PC-9 (cell line): Measurements from ENCODE around the gene MRM2. TPM values are rescaled to one million over a fixed set of nuclear protein-coding genes. Genes with fewer than 3 reads are reported as not detected.

Experiments used
- BruUV-seq: library from RNA; stranded (reverse); fragments of 400-500 nt; replicated peaks from 2 replicates; lab custom pipeline; 2021; lab: Mats Ljungman, UMichigan
- CTCF ChIA-PET: fragments of 300-600 bp; sonication (Branson Sonifier 250); formaldehyde crosslinking; loops from one replicate; lab custom pipeline; 2022; ENCODE audit warnings: antibody characterized with exemption; lab: Charles Lee
- POLR2A ChIA-PET: fragments of 300-600 bp; sonication (Branson Sonifier 250); formaldehyde crosslinking; loops from one replicate; lab custom pipeline; 2022; ENCODE audit warnings: antibody characterized with exemption; ENCODE audit not compliant: unreplicated experiment; lab: Charles Lee
- DNase-seq, 2 experiments: peaks; one replicate each; pipeline versions ENCODE4 v3.0.0 to v3.0.0-alpha.2; 2015 to 2022; ENCODE audit warnings: mixed read lengths in 1 of 2
- H2AFZ ChIP-seq: fragments of 200-600 bp; sonication (generic); 2 replicates; pipeline ENCODE4 v1.8.1; 2017; ENCODE audit warnings: antibody characterized with exemption
- H3F3A ChIP-seq: fragments of 200-600 bp; sonication (generic); 2 replicates; pipeline ENCODE4 v1.8.1; 2017; ENCODE audit warnings: antibody characterized with exemption, mild to moderate bottlenecking, low read depth; ENCODE audit not compliant: insufficient read depth
- H3K27ac ChIP-seq: fragments of 200-600 bp; sonication (generic); 2 replicates; pipeline ENCODE4 v1.6.1; 2016; ENCODE audit warnings: mixed run types
- H3K27me3 ChIP-seq: fragments of 200-600 bp; sonication (generic); 2 replicates; pipeline ENCODE4 v1.6.1; 2016; ENCODE audit warnings: low read depth, mixed run types; ENCODE audit not compliant: insufficient read depth
- H3K36me3 ChIP-seq: fragments of 200-600 bp; sonication (generic); 2 replicates; pipeline ENCODE4 v1.6.1; 2016; ENCODE audit warnings: low read depth, mixed run types
- H3K4me1 ChIP-seq: fragments of 200-600 bp; sonication (generic); replicated peaks from 2 replicates; pipeline ENCODE4 v1.6.1; 2016; ENCODE audit warnings: mixed run types; ENCODE audit not compliant: insufficient read depth
- H3K4me2 ChIP-seq: fragments of 200-600 bp; sonication (generic); 2 replicates; pipeline ENCODE4 v1.6.1; 2017; ENCODE audit warnings: mixed run types
- H3K4me3 ChIP-seq: fragments of 200-600 bp; sonication (generic); 2 replicates; pipeline ENCODE4 v1.6.1; 2016; ENCODE audit warnings: mixed run types
- H3K79me2 ChIP-seq: fragments of 200-600 bp; sonication (generic); 2 replicates; pipeline ENCODE4 v1.6.1; 2017; ENCODE audit warnings: low read depth, mixed run types
- H3K9me2 ChIP-seq: fragments of 200-600 bp; sonication (generic); 2 replicates; pipeline ENCODE4 v1.8.1; 2017; ENCODE audit warnings: mild to moderate bottlenecking; ENCODE audit not compliant: insufficient read depth
- H3K9me3 ChIP-seq: fragments of 200-600 bp; sonication (generic); 2 replicates; pipeline ENCODE4 v1.8.1; 2016; ENCODE audit warnings: low read depth; ENCODE audit not compliant: insufficient read depth
- H4K20me1 ChIP-seq: fragments of 200-600 bp; sonication (generic); 2 replicates; pipeline ENCODE4 v1.8.1; 2017; ENCODE audit not compliant: insufficient read depth
- EZH2 ChIP-seq: fragments of 200-600 bp; sonication (generic); IDR thresholded peaks from 2 replicates; pipeline ENCODE4 v1.8.0; 2017; ENCODE audit warnings: antibody characterized with exemption, low read depth
- intact Hi-C: fragments of 100-400 bp; cut with micrococcal nuclease; formaldehyde crosslinking; loops from one replicate; pipeline ENCODE4 v1.10.0; 2022; ENCODE audit not compliant: unreplicated experiment
- total RNA-seq: library from RNA; stranded (reverse); gene quantifications from 2 replicates; pipeline ENCODE4 v1.2.3, GENCODE V29; 2021
- TF ChIP-seq, protein P1 (sequence below): fragments of 200-600 bp; sonication (generic); conservative IDR thresholded peaks from 2 replicates; pipeline ENCODE4 v1.6.1; 2017; ENCODE audit warnings: mixed run types, antibody characterized with exemption, mild to moderate bottlenecking, moderate library complexity

Gene MRM2
- total RNA-seq, 1 experiment from 2014 or later = 36.8 TPM

DNA sequence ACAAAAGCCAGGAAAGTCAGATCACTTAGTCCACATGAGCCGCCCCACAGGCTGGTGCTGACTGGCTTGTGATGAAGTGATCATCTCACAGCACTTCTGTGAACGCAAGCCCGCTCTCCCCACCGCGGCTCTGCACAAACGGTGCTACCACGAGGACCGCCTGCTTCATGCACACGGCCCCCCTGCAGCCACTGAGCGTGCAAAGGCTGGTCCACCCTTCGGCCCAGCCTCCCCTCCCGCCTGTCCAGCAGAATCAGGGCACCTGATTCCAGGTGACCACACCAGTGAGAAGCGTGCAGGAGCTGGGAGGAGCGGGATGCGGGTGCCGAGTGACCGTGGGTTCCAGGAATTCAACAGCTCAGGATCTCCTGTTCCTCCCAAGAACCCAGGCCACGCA lies 41.4 kb downstream of the MRM2 start:
- H3K4me3 ChIP-seq = no peak overlapping the region
- no peaks in the 10 kb centered on the region for H3K27me3 ChIP-seq
- H3F3A ChIP-seq = no peaks in the 10 kb centered on the region
- peaks cover 16% of the 10 kb centered on the region for H3K36me3 ChIP-seq
- no peak overlapping the region for H2AFZ ChIP-seq
- H3K9me3 ChIP-seq = peaks cover 6% of the 10 kb centered on the region
- 0 out of 2 replicates have a peak, but pooled peaks cover 5% of the 10 kb centered on the region for H4K20me1 ChIP-seq
- H3K79me2 ChIP-seq = no peaks in the 10 kb centered on the region
- no peak overlapping the region for H3K4me2 ChIP-seq
- no peaks in the 10 kb centered on the region for H3K4me1 ChIP-seq
- BruUV-seq = no TSS peak
- H3K27ac ChIP-seq = no peak overlapping the region
- CTCF ChIA-PET = no interaction called here
- intact Hi-C loops = loop anchor here (10.0 kb wide), 1 partner anchor 536 kb away; no protein-coding TSS in a partner anchor
- DNase-seq = no peak
- no peaks in the 10 kb centered on the region for H3K9me2 ChIP-seq
- no peak for TF ChIP-seq EZH2
- TF ChIP-seq, protein P1, sequence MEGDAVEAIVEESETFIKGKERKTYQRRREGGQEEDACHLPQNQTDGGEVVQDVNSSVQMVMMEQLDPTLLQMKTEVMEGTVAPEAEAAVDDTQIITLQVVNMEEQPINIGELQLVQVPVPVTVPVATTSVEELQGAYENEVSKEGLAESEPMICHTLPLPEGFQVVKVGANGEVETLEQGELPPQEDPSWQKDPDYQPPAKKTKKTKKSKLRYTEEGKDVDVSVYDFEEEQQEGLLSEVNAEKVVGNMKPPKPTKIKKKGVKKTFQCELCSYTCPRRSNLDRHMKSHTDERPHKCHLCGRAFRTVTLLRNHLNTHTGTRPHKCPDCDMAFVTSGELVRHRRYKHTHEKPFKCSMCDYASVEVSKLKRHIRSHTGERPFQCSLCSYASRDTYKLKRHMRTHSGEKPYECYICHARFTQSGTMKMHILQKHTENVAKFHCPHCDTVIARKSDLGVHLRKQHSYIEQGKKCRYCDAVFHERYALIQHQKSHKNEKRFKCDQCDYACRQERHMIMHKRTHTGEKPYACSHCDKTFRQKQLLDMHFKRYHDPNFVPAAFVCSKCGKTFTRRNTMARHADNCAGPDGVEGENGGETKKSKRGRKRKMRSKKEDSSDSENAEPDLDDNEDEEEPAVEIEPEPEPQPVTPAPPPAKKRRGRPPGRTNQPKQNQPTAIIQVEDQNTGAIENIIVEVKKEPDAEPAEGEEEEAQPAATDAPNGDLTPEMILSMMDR = no peak
- POLR2A ChIA-PET = no interaction called here

DNA sequence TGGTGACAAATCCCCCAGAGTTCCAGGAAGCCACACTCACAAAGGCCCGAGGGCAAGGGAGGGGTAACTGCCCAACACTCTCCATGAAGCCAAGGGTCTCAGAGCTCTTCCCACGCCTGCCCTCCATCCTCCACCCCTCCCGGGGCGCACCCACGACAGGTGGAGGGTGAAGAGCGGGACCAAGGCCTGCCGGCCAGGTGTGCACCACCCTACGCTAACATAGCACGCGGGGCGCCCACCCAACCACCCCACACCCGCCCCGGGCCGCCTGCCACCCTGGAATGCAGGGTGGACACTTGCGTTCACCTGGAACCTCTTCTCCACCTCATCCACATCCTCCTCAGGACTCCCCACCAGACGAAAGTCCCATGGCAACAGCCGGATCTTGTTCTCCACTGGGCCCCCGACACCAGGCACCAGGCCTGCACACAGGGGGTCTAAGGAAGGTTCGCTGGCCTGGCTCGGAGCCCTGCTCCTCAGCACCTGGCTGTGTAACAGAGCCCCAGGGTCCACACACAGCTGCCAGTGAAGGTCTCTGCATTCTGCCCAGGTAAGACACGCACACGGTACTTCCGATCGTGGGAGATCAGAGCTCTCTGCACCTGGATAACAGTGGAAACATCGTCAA lies 41.9 kb downstream of the MRM2 start:
- no TSS peak for BruUV-seq
- no peaks in the 10 kb centered on the region for H3K27me3 ChIP-seq
- no peak for DNase-seq
- no peaks in the 10 kb centered on the region for H3K79me2 ChIP-seq
- POLR2A ChIA-PET = no interaction called here
- H2AFZ ChIP-seq = no peak overlapping the region
- no peaks in the 10 kb centered on the region for H3F3A ChIP-seq
- CTCF ChIA-PET = interaction anchor here (0.6 kb wide), 1 partner anchor 317 kb away, joined by 9 read pairs; no protein-coding TSS in a partner anchor
- H4K20me1 ChIP-seq = 0 out of 2 replicates have a peak, but pooled peaks cover 2% of the 10 kb centered on the region
- intact Hi-C loops = loop anchor here (10.0 kb wide), 1 partner anchor 535 kb away; no protein-coding TSS in a partner anchor
- H3K9me3 ChIP-seq = peaks cover 11% of the 10 kb centered on the region
- H3K4me1 ChIP-seq = no peaks in the 10 kb centered on the region
- H3K4me2 ChIP-seq = no peak overlapping the region
- H3K4me3 ChIP-seq = no peak overlapping the region
- TF ChIP-seq, protein P1 = no peak
- TF ChIP-seq EZH2 = no peak
- no peaks in the 10 kb centered on the region for H3K9me2 ChIP-seq
- no peak overlapping the region for H3K27ac ChIP-seq
- H3K36me3 ChIP-seq = peaks cover 21% of the 10 kb centered on the region

DNA sequence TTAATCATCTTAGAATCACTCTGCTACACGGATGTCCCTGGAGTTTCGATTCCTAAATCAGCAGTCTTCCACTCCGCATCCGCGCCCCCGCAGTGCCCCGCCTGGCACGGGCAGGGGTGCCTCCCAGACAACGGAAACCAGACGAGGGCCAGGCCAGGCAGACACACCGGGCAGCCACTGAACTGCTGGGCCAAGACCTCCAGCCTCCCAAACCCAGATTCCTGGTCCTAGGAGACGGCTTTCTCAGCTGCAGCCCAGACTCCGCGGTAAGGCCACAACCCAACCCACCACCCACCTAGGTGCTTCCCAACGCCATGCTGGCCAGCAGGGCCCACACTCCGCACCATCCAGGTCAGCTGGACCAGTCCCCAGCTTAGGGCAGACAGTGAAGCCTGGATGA lies 42.5 kb downstream of the MRM2 start:
- POLR2A ChIA-PET = no interaction called here
- peaks cover 22% of the 10 kb centered on the region for H3K36me3 ChIP-seq
- BruUV-seq = no TSS peak

More for the DNA sequence above, 42.5 kb downstream of the MRM2 start:
- Histone ChIP-seq H3K9me3 (peaks cover 11% of the 10 kb centered on the region), H3K4me3 (no peak overlapping the region), H3F3A (no peaks in the 10 kb centered on the region), H2AFZ (no peak overlapping the region), H3K4me2 (no peak overlapping the region), H3K27ac (no peak overlapping the region), H4K20me1 (no peaks in the 10 kb centered on the region), H3K9me2 (no peaks in the 10 kb centered on the region), H3K27me3 (no peaks in the 10 kb centered on the region), H3K79me2 (no peaks in the 10 kb centered on the region), H3K4me1 (no peaks in the 10 kb centered on the region)
- no peak for TF ChIP-seq EZH2
- TF ChIP-seq, protein P1 = no peak
- intact Hi-C loops = no loop called here
- DNase-seq = no peak
- CTCF ChIA-PET = interaction anchor here (0.6 kb wide), 1 partner anchor 317 kb away, joined by 9 read pairs; no protein-coding TSS in a partner anchor
